Left ventricle myocardium inferior (tissue), 1 donor: ENCODE data around the gene VAV3. TPM values are rescaled to one million over a fixed set of nuclear protein-coding genes. Genes with fewer than 3 reads are reported as not detected.

ENCODE experiments used
- DNase-seq: peaks from one replicate; pipeline ENCODE4 v3.0.0-alpha.2; 2020
- H3K27ac ChIP-seq: fragments of 200-600 bp; replicated peaks from 2 replicates; pipeline ENCODE4 v1.8.0; 2021
- H3K27me3 ChIP-seq: fragments of 200-600 bp; 2 replicates; pipeline ENCODE4 v1.8.0; 2021; ENCODE audit warnings: low read depth
- H3K36me3 ChIP-seq: fragments of 200-600 bp; 2 replicates; pipeline ENCODE4 v1.8.0; 2021
- H3K4me1 ChIP-seq: fragments of 200-600 bp; 2 replicates; pipeline ENCODE4 v1.8.0; 2021
- H3K4me3 ChIP-seq: fragments of 200-600 bp; 2 replicates; pipeline ENCODE4 v1.8.0; 2021; ENCODE audit warnings: mild to moderate bottlenecking, moderate library complexity
- H3K9me3 ChIP-seq: fragments of 200-600 bp; replicated peaks from 2 replicates; pipeline ENCODE4 v1.8.0; 2021
- intact Hi-C: fragments of 100-400 bp; cut with micrococcal nuclease; formaldehyde crosslinking; loops from one replicate; pipeline ENCODE4 v1.11.0; 2022
- total RNA-seq: library from RNA; stranded (reverse); fragmentation: NEBNext Ultra II Directional; extraction: Animal tissue kit (Norgen Biotek cat#: 25700); gene quantifications from one replicate; pipeline ENCODE4 v1.2.1, GENCODE V29; 2021
- TF ChIP-seq, protein P1 (sequence below): fragments of 200-600 bp; IDR thresholded peaks from 2 replicates; pipeline ENCODE4 v1.8.0; 2021; ENCODE audit warnings: antibody characterized with exemption, mild to moderate bottlenecking, borderline replicate concordance
- donor health status: DM: no; HTN: yes; CAD: no; lungs with severe emphysema.

VAV3 gene
- total RNA-seq, 1 donor from 2014 or later, result 1.4 TPM

DNA sequence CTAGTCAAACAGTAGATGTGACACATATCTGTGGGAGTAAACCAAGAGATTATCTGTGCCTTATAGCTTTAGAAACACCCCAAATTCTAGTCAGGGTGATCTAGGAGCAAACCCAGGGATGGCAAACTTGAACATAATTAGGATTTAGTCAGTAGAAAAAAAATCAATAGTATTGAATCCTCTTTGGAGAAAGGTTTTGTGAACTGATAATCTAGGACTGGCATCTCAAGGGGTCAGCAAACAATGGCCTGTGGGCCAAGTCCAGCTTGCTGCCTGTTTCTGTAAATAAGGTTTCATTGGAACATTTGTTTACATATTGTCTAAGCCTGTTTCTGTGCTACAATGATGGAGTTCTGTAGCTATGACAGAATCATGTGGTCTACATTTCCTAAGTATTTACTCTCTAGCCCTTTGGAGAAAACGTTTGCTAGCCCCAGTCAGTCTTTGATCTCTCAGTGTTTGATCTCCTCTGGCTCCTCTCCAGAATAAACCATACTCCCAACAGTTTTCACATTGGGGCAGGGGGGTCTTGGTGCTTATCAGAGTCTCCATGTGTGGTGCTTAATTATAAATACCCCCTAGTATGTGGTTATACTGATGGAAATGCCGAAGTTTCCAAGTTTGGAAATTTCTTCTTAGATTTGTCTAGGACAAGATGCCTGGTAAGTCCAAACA lies 438.3 kb downstream of the VAV3 start:
- peaks cover 14% of the 10 kb centered on the region for H3K27me3 ChIP-seq
- no peaks in the 10 kb centered on the region for H3K4me1 ChIP-seq
- intact Hi-C loops, result no loop called here
- H3K9me3 ChIP-seq, result no peaks in the 10 kb centered on the region
- no peak overlapping the region for H3K27ac ChIP-seq
- DNase-seq, result no peak
- H3K36me3 ChIP-seq, result no peaks in the 10 kb centered on the region
- TF ChIP-seq, protein P1, sequence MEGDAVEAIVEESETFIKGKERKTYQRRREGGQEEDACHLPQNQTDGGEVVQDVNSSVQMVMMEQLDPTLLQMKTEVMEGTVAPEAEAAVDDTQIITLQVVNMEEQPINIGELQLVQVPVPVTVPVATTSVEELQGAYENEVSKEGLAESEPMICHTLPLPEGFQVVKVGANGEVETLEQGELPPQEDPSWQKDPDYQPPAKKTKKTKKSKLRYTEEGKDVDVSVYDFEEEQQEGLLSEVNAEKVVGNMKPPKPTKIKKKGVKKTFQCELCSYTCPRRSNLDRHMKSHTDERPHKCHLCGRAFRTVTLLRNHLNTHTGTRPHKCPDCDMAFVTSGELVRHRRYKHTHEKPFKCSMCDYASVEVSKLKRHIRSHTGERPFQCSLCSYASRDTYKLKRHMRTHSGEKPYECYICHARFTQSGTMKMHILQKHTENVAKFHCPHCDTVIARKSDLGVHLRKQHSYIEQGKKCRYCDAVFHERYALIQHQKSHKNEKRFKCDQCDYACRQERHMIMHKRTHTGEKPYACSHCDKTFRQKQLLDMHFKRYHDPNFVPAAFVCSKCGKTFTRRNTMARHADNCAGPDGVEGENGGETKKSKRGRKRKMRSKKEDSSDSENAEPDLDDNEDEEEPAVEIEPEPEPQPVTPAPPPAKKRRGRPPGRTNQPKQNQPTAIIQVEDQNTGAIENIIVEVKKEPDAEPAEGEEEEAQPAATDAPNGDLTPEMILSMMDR, result no peak
- H3K4me3 ChIP-seq, result no peak overlapping the region

DNA sequence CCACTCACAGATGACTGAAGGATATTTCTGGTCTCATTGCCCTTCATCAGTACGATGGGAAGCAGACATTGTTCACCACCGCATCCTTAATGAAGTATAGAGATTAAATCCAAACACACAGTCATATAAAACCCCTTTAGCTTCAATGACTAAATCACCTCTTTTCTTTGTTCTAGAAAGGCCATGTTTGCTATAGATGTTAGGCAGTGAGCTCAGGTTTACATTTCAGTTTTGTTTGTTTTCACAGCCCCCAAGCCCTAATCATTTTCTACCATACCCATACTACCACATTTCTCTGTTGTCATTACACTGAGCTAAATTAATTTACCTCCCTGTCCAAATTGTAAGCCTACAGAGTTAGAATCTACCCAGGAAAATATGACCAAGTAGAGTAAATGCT lies 439.0 kb downstream of the VAV3 start:
- Histone ChIP-seq H3K4me3 (no peak overlapping the region), H3K27ac (no peak overlapping the region), H3K27me3 (peaks cover 14% of the 10 kb centered on the region), H3K4me1 (no peaks in the 10 kb centered on the region), H3K9me3 (no peaks in the 10 kb centered on the region), H3K36me3 (no peaks in the 10 kb centered on the region)
- DNase-seq, result no peak
- TF ChIP-seq, protein P1, result no peak
- intact Hi-C loops, result no loop called here

DNA sequence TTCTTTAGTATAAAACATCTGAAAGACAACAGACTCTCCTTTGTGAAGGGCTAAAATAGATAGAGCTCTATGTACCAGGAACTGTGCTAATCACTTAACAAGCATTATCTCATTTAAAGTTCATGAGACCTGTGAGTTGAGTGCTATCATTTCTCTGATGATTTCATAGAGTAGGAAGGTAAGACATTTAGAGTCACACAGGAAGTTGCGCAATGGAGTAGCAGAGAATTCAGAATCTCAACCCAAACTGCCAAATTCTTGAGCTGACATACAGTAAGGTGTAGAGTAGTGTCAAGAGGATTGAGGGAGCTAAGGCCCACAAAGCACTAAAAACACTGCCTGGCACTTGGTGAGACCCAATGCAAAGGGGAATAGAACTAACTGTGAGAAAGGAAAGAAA lies 439.8 kb downstream of the VAV3 start:
- intact Hi-C loops, result no loop called here
- Histone ChIP-seq H3K9me3 (no peaks in the 10 kb centered on the region), H3K27ac (no peak overlapping the region), H3K4me3 (no peak overlapping the region), H3K27me3 (peaks cover 12% of the 10 kb centered on the region), H3K36me3 (no peaks in the 10 kb centered on the region), H3K4me1 (no peaks in the 10 kb centered on the region)
- DNase-seq, result no peak
- TF ChIP-seq, protein P1, result no peak

DNA sequence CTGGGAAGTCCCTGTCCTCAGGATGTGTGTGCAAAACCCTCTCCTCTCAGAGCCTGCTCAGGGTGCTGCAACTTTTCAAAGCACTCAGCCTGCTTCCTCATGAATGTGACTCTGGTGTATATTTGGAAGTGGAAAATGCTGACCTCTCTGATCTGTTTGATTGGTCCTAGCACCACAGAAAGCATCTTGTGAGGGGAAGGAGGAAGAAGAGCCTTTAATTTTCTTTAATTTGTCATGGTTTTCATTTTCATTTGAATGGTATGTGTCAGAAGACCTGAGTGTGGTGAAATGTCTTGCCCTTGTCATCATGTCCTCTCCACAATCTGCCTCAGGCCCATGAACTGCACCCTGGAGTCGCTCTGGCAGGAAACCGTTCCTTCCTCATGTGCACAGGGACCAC lies 440.7 kb downstream of the VAV3 start:
- H3K27me3 ChIP-seq, result peaks cover 12% of the 10 kb centered on the region
- no peaks in the 10 kb centered on the region for H3K36me3 ChIP-seq
- intact Hi-C loops, result no loop called here
- H3K4me3 ChIP-seq, result no peak overlapping the region
- H3K27ac ChIP-seq, result no peak overlapping the region
- TF ChIP-seq, protein P1, result no peak
- H3K9me3 ChIP-seq, result no peaks in the 10 kb centered on the region
- DNase-seq, result no peak
- H3K4me1 ChIP-seq, result no peaks in the 10 kb centered on the region

DNA sequence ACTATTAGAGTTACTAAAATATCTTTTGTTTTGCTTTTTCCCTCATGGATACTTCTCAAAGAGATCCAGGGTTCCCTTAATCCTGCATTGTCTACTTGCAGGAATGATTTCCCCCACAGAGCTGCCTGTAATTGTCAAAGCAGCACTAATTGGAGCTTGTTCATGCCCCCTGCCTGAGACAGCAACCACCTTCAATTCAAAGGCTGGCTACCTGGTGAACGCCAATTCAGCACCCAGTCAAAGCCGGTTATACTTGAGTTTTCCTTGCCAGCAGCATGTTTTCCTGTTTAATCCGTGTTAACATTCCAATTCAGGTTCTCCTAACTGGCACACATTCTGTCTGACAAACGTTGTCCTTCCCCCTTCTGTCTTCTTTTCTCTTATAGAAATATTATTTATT lies 441.2 kb downstream of the VAV3 start:
- Histone ChIP-seq H3K9me3 (no peaks in the 10 kb centered on the region), H3K4me1 (no peaks in the 10 kb centered on the region), H3K4me3 (no peak overlapping the region), H3K27me3 (peaks cover 8% of the 10 kb centered on the region), H3K36me3 (no peaks in the 10 kb centered on the region), H3K27ac (no peak overlapping the region)
- intact Hi-C loops, result no loop called here
- TF ChIP-seq, protein P1, result no peak
- no peak for DNase-seq

DNA sequence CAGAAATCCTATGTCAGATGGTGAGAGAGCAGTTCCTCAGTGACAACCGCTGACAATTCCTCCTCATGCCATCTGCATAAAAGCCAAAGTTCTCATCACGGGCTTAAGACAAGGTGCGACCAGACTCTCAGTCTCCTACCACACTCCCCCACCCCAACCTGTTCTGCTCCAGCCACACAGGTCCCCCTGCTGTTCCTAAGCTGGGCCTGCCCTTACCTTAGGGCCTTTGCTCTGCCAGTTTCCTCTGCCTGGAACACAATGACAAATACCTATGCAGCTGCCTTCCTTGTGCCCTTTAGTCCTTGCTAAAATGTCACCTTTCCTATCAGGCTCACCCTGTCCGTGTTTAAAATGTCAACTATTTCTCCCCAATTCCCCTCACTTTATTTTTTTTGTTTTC lies 441.9 kb downstream of the VAV3 start:
- no peaks in the 10 kb centered on the region for H3K9me3 ChIP-seq
- no peak for DNase-seq
- TF ChIP-seq, protein P1, result no peak
- H3K27me3 ChIP-seq, result peaks cover 2% of the 10 kb centered on the region
- H3K4me3 ChIP-seq, result no peak overlapping the region
- no peaks in the 10 kb centered on the region for H3K36me3 ChIP-seq
- H3K27ac ChIP-seq, result no peak overlapping the region
- no peaks in the 10 kb centered on the region for H3K4me1 ChIP-seq
- intact Hi-C loops, result no loop called here
